IgD-negative memory B cell (primary cell): ENCODE measurements around the gene RNF4. TPM values are rescaled to one million over a fixed set of nuclear protein-coding genes. Genes with fewer than 3 reads are reported as not detected.
"Not testable (repeated sequence)": the region's sequence is repeated elsewhere in the genome, so short reads cannot be mapped to it uniquely, and the experiment has no call there.

ENCODE experiments used
- H3K27ac Mint-ChIP-seq, 3 donors: one replicate each; pipeline ENCODE4 v1.8.0; 2020 to 2022; ENCODE audit warnings: mild to moderate bottlenecking in 3 of 3, mixed read lengths in 3 of 3, moderate library complexity in 1 of 3
- H3K27me3 Mint-ChIP-seq: one replicate; pipeline ENCODE4 v1.8.0; 2021; ENCODE audit warnings: mixed read lengths
- H3K36me3 Mint-ChIP-seq: one replicate; pipeline ENCODE4 v1.8.0; 2020; ENCODE audit warnings: mild to moderate bottlenecking, mixed read lengths
- H3K4me1 Mint-ChIP-seq, 3 donors: one replicate each; pipeline ENCODE4 v1.8.0; 2020 to 2022; ENCODE audit warnings: mixed read lengths in 3 of 3, mild to moderate bottlenecking in 1 of 3
- H3K4me3 Mint-ChIP-seq, 4 donors: one replicate each; pipeline ENCODE4 v1.8.0; 2020 to 2022; ENCODE audit warnings: mild to moderate bottlenecking in 4 of 4, mixed read lengths in 4 of 4, moderate library complexity in 3 of 4
- H3K9me3 Mint-ChIP-seq, 3 donors: one replicate each; pipeline ENCODE4 v1.8.0; 2020 to 2021; ENCODE audit warnings: mixed read lengths in 3 of 3, mild to moderate bottlenecking in 1 of 3
- polyA plus RNA-seq: library from polyadenylated mRNA; unstranded; fragments of 300-500 nt; fragmentation: Illumina TruSeq; gene quantifications from one replicate; pipeline ENCODE4 v1.2.3, GENCODE V29; 2021

RNF4 gene
- polyA plus RNA-seq, 1 donor from 2014 or later, result 94.0 TPM

GRCh38 chr4:2461246-2461960 is 7.5 kb upstream of the RNF4 start:
- Mint-ChIP-seq H3K4me3 (peak overlapping the region; percentile 58 to 92 (median 82)), H3K27me3 (no peaks in the 10 kb centered on the region), H3K27ac (peak overlapping the region in 1 of 3 donors; percentile 50), H3K36me3 (no peaks in the 10 kb centered on the region), H3K4me1 (peaks cover 0 to 7% (median 5%) of the 10 kb centered on the region in 3 donors), H3K9me3 (no peaks in the 10 kb centered on the region)

- Mint-ChIP-seq H3K36me3 (no peaks in the 10 kb centered on the region), H3K4me1 (peaks cover 0 to 9% (median 5%) of the 10 kb centered on the region in 3 donors), H3K4me3 (peak overlapping the region; percentile 73 to 92 (median 84)), H3K9me3 (no peaks in the 10 kb centered on the region), H3K27ac (no peak overlapping the region), H3K27me3 (no peaks in the 10 kb centered on the region)
Observed at GRCh38 chr4:2462218-2462991, 6.5 kb upstream of the RNF4 start.

- Mint-ChIP-seq H3K4me1 (peaks cover 0 to 15% (median 10%) of the 10 kb centered on the region in 3 donors), H3K27ac (peak overlapping the region in 2 of 3 donors; percentile 35 to 67), H3K4me3 (peak overlapping the region; percentile 52 to 87 (median 76)), H3K27me3 (no peaks in the 10 kb centered on the region), H3K36me3 (no peaks in the 10 kb centered on the region), H3K9me3 (no peaks in the 10 kb centered on the region)
Observed at GRCh38 chr4:2462992-2463762, 5.7 kb upstream of the RNF4 start.

- H3K27me3 Mint-ChIP-seq, result no peaks in the 10 kb centered on the region
- peaks cover 11 to 18% (median 15%) of the 10 kb centered on the region in 3 donors for H3K4me1 Mint-ChIP-seq
- peak overlapping the region in 1 of 4 donors; percentile 76 for H3K4me3 Mint-ChIP-seq
- H3K36me3 Mint-ChIP-seq, result no peaks in the 10 kb centered on the region
- H3K27ac Mint-ChIP-seq, result no peak overlapping the region
- no peaks in the 10 kb centered on the region for H3K9me3 Mint-ChIP-seq
Observed at GRCh38 chr4:2465032-2465431, 3.9 kb upstream of the RNF4 start.

GRCh38 chr4:2465544-2465943 is 3.4 kb upstream of the RNF4 start:
- not testable (repeated sequence) for H3K9me3 Mint-ChIP-seq, H3K36me3 Mint-ChIP-seq, H3K27me3 Mint-ChIP-seq
- Mint-ChIP-seq H3K4me3 (peak overlapping the region in 3 of 4 donors; percentile 45 to 76 (median 55)), H3K4me1 (peaks cover 16 to 23% (median 17%) of the 10 kb centered on the region in 3 donors), H3K27ac (peak overlapping the region in 1 of 3 donors; percentile 56)

GRCh38 chr4:2469192-2469984 is 482 bp downstream of the RNF4 start:
- Mint-ChIP-seq H3K27ac (peak overlapping the region; percentile 97 to 100 (median 99)), H3K4me1 (peaks cover 25 to 33% (median 29%) of the 10 kb centered on the region in 3 donors), H3K36me3 (no peaks in the 10 kb centered on the region), H3K27me3 (no peaks in the 10 kb centered on the region), H3K9me3 (no peaks in the 10 kb centered on the region), H3K4me3 (peak overlapping the region; percentile 97 to 98 (median 98))

- H3K4me1 Mint-ChIP-seq, result peaks cover 29 to 35% (median 33%) of the 10 kb centered on the region in 3 donors
- H3K9me3 Mint-ChIP-seq, result no peaks in the 10 kb centered on the region
- H3K27me3 Mint-ChIP-seq, result no peaks in the 10 kb centered on the region
- peak overlapping the region; percentile 97 to 100 (median 99) for H3K27ac Mint-ChIP-seq
- H3K36me3 Mint-ChIP-seq, result no peaks in the 10 kb centered on the region
- peak overlapping the region; percentile 70 to 98 (median 98) for H3K4me3 Mint-ChIP-seq
Observed at GRCh38 chr4:2470791-2471190, 1.9 kb downstream of the RNF4 start.

GRCh38 chr4:2472187-2472586 is 3.3 kb downstream of the RNF4 start:
- no peaks in the 10 kb centered on the region for H3K27me3 Mint-ChIP-seq
- H3K4me1 Mint-ChIP-seq, result peaks cover 34 to 43% (median 41%) of the 10 kb centered on the region in 3 donors
- no peaks in the 10 kb centered on the region for H3K9me3 Mint-ChIP-seq
- peak overlapping the region in 1 of 4 donors; percentile 56 for H3K4me3 Mint-ChIP-seq
- H3K27ac Mint-ChIP-seq, result peak overlapping the region in 2 of 3 donors; percentile 73 to 100
- no peaks in the 10 kb centered on the region for H3K36me3 Mint-ChIP-seq

- Mint-ChIP-seq H3K27ac (peak overlapping the region in 2 of 3 donors; percentile 17 to 83), H3K4me3 (peak overlapping the region in 3 of 4 donors; percentile 6 to 67 (median 46)), H3K36me3 (peaks cover 2% of the 10 kb centered on the region), H3K4me1 (peaks cover 47 to 64% (median 64%) of the 10 kb centered on the region in 3 donors), H3K9me3 (no peaks in the 10 kb centered on the region), H3K27me3 (no peaks in the 10 kb centered on the region)
Observed at GRCh38 chr4:2478229-2478628, 9.3 kb downstream of the RNF4 start.

GRCh38 chr4:2480649-2481048 is 11.7 kb downstream of the RNF4 start:
- Mint-ChIP-seq H3K4me1 (peaks cover 61 to 78% (median 77%) of the 10 kb centered on the region in 3 donors), H3K27ac (peak overlapping the region in 2 of 3 donors; percentile 47 to 87)

GRCh38 chr4:2482192-2482591 is 13.3 kb downstream of the RNF4 start:
- Mint-ChIP-seq H3K27me3 (no peaks in the 10 kb centered on the region), H3K36me3 (peaks cover 2% of the 10 kb centered on the region), H3K4me3 (peak overlapping the region; percentile 12 to 89 (median 80)), H3K9me3 (no peaks in the 10 kb centered on the region), H3K27ac (peak overlapping the region; percentile 23 to 92 (median 82)), H3K4me1 (peaks cover 66 to 82% (median 78%) of the 10 kb centered on the region in 3 donors)

More at GRCh38 chr4:2480649-2481048, 11.7 kb downstream of the RNF4 start:
- peak overlapping the region in 2 of 4 donors; percentile 15 to 75 for H3K4me3 Mint-ChIP-seq
- H3K27me3 Mint-ChIP-seq, result no peaks in the 10 kb centered on the region
- H3K9me3 Mint-ChIP-seq, result no peaks in the 10 kb centered on the region
- peaks cover 2% of the 10 kb centered on the region for H3K36me3 Mint-ChIP-seq

- peak overlapping the region; percentile 82 to 92 (median 87) for H3K27ac Mint-ChIP-seq
- peaks cover 66 to 82% (median 75%) of the 10 kb centered on the region in 3 donors for H3K4me1 Mint-ChIP-seq
- no peaks in the 10 kb centered on the region for H3K9me3 Mint-ChIP-seq
- peak overlapping the region; percentile 60 to 89 (median 80) for H3K4me3 Mint-ChIP-seq
- H3K27me3 Mint-ChIP-seq, result no peaks in the 10 kb centered on the region
- H3K36me3 Mint-ChIP-seq, result no peaks in the 10 kb centered on the region
Observed at GRCh38 chr4:2482693-2483092, 13.8 kb downstream of the RNF4 start.

GRCh38 chr4:2483237-2483636 is 14.3 kb downstream of the RNF4 start:
- H3K27ac Mint-ChIP-seq, result peak overlapping the region; percentile 82 to 92 (median 87)
- H3K9me3 Mint-ChIP-seq, result no peaks in the 10 kb centered on the region
- H3K27me3 Mint-ChIP-seq, result no peaks in the 10 kb centered on the region
- H3K4me1 Mint-ChIP-seq, result peaks cover 64 to 81% (median 75%) of the 10 kb centered on the region in 3 donors
- H3K4me3 Mint-ChIP-seq, result peak overlapping the region in 3 of 4 donors; percentile 73 to 89 (median 86)
- H3K36me3 Mint-ChIP-seq, result no peaks in the 10 kb centered on the region

- Mint-ChIP-seq H3K27me3 (no peaks in the 10 kb centered on the region), H3K9me3 (no peaks in the 10 kb centered on the region), H3K36me3 (no peaks in the 10 kb centered on the region), H3K27ac (peak overlapping the region; percentile 88 to 93 (median 89)), H3K4me3 (peak overlapping the region in 3 of 4 donors; percentile 64 to 91 (median 85)), H3K4me1 (peaks cover 55 to 75% (median 75%) of the 10 kb centered on the region in 3 donors)
Observed at GRCh38 chr4:2484185-2484584, 15.3 kb downstream of the RNF4 start.
